GM18909 (cell line): ENCODE measurements around the gene WWOX.
"Not testable (repeated sequence)": the region's sequence is repeated elsewhere in the genome, so short reads cannot be mapped to it uniquely, and the experiment has no call there.

Source experiments
- ATAC-seq: cut with Tn5 transposase; IDR thresholded peaks from one replicate; pipeline ENCODE4 v1.9.1; 2021; ENCODE audit warnings: mild to moderate bottlenecking; ENCODE audit not compliant: unreplicated experiment, poor library complexity

WWOX gene

DNA sequence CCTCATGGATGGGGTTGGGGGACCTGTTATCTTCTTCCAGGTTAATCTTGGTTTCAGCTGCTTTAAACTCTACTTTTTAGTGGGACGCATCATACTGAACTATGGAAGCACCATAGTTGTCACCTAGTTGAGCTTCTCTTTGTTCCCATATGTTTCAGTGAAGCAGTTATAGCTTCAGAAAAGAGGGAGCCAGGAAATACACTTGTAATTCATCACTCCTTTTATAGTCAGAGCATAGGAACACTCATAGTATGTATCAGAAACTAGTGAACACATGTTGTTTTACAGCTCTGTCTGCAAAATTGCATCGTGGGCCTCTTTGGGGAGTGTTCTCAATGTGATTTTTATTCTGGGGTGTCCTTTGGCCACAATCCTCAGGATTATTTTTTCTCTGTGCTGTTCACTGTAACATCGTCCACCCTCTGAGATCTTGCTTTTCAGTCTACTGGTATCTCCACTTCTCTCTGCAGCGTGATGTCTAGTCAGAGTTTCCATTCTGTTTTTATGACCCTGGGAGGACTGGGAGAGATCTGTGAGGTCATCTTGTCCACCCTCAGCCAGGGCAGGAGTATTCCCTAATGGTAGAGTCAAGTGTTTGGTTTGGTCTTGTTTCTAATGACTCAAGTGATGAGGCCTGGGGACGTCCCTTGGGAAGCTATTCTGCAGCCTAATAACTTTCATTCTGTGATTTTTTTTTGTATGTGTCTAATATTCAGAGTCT lies 585.4 kb downstream of the WWOX start:
- no peak for ATAC-seq

DNA sequence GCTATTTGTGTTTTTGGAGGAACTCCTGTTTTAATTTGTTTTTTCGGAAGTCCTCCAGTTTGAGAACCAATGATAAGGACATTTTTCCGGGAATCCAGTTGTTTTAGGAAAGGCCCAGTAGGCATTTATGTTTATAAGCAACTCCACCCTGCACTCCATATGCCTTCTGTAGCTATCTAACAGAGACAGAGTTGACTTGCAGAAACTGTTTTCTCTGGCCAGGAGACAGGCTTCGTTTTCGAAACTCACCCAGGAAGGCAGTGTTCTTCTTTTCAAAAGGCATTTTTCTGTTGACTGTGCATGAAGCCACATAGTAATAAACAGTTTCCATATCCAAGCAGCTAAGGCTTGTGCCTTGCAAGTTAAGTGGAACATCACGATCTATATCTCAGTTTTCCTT lies 587.1 kb downstream of the WWOX start:
- no peak for ATAC-seq

DNA sequence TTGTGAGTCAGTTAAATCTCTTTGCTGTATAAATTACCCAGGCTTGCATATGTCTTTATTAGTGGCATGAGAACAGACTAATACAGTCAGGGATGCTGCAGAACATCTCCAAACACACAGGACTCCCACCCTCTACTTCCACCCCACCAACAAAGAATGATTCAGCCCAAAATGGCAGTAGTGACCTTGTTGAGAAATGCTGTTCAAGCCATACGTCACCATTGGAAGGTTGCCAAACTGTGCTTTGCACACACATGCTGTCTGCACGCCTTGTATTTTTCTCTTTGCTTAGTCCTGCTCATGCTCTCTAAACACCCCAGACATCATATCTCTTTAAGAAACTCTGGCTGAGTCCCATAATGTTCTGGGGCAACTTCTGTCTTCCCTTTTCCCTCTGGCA lies 589.6 kb downstream of the WWOX start:
- no peak for ATAC-seq

DNA sequence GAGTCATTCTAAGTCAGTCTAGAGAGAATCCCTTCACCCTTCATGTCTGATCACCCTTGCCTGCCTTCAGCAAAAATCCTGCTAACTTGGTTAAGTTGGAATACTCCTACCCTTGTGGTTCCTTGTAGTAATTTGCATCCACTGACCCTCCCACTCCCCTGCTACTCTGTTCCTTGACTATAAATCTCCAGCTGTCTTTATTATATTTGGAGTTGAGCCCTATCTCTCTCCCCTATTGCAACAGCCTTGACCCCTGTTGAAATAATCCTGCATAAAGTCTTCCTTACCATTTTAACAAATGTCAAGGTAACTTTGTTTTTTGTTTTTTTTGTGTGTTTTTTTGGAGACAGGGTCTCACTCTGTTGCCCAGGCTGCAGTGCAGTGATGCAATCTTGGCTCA lies 590.1 kb downstream of the WWOX start:
- no peak for ATAC-seq

DNA sequence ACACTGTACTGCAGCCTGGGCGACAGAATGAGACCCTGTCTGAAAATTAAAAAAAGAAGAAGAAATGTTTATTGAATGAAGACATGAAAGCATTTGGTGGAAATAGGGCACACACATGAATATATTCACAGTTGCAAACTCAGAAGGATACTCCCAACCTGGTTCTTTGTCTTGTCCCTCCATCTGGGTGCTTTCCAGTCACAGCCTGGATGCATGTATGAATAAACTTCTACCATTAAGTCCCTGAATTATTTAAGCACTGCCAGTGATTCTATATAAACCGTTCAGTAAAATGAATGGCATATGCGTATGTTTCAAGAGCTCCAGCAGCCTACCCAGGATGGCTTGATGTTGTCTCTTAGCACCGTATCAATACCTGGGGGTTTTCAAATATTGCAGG lies 591.1 kb downstream of the WWOX start:
- no peak for ATAC-seq

DNA sequence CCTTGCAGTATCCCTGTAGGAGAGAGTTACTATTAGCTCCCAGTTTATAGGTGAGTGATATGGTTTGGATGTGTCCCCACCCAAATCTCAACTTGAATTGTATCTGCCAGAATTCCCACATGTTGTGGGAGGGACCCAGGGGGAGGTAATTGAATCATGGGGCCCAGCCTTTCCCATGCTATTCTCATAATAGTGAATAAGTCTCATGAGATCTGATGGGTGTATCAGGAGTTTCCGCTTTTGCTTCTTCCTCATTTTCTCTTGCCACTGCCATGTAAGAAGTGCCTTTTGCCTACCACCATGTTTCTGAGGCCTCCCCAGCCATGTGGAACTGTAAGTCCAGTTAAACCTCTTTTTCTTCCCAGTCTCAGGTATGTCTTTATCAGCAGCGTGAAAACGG lies 592.3 kb downstream of the WWOX start:
- not testable (repeated sequence) for ATAC-seq

- no peak for ATAC-seq
Observed at GRCh38 chr16:78693496-78693895, 594.0 kb downstream of the WWOX start.

DNA sequence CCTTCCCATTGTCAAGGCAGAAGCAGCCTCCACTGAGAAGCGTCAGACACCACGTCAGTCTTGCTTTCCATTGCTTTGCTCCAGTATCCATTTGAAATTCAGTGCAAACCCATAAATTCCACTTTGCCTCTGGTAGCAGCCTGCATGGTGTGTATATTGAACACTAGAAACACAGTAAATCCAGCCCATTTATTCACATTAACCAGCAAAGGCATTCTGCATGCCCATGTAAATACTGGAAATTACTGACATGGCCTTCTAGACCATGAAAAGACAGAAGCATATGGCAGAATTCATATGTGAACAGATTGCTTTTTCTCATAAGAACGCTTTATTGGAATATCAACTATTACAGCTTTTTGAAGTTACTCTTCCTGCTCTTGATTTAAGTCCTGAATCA lies 595.0 kb downstream of the WWOX start:
- ATAC-seq, result no peak

DNA sequence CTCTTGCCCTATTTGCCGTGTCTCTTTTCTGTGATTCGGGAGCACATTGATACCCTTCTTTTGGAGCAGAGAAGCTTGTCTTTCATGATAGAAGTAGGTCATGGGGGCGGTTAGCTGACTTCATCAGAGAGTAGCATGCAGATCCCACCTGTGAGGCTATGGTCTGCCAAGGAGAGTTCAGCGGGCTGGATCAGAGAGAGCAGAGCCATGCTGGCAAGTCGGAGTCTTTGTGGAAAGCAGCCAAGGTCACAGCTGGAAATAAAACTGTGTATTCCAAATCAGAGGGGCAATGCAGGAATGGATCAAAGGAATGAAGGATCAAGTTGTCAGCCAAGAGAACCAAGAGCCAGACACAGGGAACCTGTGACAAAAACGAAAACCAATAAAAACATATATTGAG lies 595.9 kb downstream of the WWOX start:
- no peak for ATAC-seq

DNA sequence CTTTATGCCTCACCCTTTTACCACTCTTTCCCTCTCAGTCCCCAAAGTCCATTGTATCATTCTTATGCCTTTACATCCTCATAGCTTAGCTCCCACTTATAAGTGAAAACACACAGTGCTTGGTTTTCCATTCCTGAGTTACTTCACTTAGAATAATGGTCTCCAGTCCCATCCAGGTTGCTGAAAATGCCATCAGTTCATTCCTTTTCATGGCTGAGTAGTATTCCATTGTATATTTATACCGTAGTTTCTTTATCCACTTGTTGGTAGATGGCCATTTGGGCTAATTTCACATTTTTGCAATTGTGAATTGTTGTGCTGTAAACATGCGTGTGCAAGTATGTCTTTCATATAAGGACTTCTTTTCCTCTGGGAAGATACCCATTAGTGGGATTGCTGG lies 597.3 kb downstream of the WWOX start:
- no peak for ATAC-seq

- no peak for ATAC-seq
Observed at GRCh38 chr16:78697426-78697825, 598.0 kb downstream of the WWOX start.

DNA sequence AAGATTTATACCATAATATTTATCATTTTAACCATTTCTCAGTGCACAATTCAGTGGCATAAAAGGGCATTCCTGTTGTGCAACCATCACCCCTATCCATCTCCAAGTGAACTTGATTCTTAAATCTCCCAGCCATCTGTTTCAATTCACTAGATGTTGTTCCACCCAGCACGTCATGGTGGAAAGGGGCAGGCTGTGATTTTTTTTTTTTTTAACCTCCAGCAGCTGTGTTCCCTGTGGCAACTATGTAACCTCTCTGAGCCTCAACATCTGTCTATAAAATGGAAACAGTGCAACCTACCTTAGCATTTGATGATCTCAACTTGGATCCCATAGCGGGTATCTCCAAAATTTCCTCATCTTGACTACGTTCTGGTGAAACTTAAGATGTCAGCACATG lies 604.5 kb downstream of the WWOX start:
- ATAC-seq, result no peak

- ATAC-seq, result no peak
Observed at GRCh38 chr16:78704416-78704815, 605.0 kb downstream of the WWOX start.

DNA sequence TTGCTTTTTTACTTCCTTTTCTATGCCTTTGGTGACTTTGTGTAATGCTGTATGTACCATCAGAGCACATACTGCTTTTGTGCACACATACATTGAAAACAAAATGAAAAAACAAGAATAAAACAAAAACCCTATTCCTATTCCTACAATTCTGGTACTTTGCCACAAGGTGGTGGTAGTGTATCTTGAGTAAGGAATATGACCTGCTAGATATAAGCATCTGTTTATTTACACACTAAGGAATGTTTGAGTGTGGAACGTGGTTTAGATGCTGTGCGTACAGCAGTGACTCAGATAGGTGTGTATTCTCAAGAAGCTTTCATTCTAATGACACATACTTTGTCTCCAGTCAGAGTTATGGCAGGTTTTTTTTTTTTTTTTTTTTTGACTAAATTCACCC lies 606.2 kb downstream of the WWOX start:
- no peak for ATAC-seq

DNA sequence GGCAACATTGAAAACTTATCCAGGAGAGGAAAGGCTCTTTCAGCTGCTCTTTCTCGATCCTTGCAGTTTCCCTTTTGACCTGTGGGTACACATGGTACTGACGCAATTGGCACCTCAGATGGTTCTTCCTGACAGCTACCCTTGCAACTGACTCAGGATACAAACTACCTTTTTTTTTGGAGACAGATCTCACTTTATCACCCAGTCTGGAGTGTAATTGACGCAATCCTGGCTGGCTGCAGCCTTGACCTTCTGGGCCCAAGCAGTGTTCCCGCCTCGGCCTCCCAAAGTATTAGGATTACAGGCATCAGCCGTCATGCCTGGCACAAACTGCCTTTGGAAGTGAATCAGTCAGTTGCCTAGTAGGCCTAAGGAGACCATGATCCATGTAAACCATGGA lies 607.2 kb downstream of the WWOX start:
- no peak for ATAC-seq

GRCh38 chr16:78709137-78709884 lies 609.9 kb downstream of the WWOX start:
- no peak for ATAC-seq

GRCh38 chr16:78715106-78715505 lies 615.7 kb downstream of the WWOX start:
- no peak for ATAC-seq

GRCh38 chr16:78715673-78716072 lies 616.2 kb downstream of the WWOX start:
- ATAC-seq, result no peak

GRCh38 chr16:78718141-78718540 lies 618.7 kb downstream of the WWOX start:
- ATAC-seq, result no peak

DNA sequence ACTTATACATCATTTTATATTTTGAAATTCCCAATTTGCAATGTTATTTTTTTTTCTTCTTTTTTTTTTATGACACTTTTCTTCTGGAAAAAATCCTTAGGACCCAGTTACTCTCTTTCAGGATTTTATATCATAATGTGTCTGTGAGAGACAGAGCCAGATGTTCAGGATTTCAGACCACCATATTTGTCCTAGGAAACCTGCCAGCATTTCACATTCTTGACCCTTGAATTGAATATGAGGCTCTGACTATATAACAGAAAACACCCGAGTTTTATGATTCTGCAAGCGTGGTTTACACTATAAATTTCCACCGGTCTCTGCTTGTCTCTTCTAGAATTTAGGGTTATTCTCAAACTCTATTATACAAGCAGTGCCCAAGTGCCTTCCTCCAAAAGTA lies 621.0 kb downstream of the WWOX start:
- no peak for ATAC-seq

DNA sequence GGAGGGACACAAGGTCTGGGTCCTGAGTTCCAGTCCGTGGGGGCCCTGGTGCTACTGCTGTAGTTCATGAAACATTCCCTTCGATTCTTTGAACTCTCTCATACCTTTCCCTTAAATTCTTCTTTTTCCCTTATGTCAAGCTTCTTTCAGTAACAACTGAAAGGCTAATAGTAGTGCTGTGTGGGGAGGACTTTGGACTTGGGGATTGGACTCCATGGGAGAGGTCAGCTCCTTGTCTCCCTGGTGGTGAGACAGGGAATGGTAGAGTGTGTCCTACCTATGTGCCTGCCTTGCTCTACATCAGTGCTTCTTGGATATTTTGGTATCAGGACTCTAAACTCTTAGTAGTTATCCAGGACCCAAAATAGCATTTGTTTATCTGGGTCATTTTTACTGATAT lies 628.1 kb downstream of the WWOX start:
- ATAC-seq, result no peak

DNA sequence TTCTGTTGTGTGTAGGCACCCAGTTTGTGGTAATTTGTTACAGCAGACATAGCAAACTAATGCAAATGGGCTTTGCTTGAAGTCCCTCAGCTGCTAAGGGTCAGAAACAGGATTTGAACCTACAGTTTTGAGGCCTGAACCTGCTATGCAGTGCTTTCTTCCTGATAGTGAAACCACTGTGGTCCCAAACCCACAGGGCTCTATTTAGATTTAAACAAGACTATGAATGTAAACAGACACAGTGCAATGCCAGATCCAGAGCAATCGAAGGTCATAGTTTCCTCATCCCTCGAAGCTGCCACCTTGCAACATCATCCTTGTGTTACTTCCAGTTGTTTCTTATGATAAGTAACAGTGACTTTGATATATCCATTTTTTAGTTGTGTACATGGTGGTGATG lies 630.2 kb downstream of the WWOX start:
- no peak for ATAC-seq
